HFFc6 (cell line): ENCODE data around the gene HIVEP3. TPM values are rescaled to one million over a fixed set of nuclear protein-coding genes. Genes with fewer than 3 reads are reported as not detected.

Experiments used
- DNase-seq: peaks from one replicate; pipeline ENCODE4 v3.0.0-alpha.2; 2018
- H3K27ac Mint-ChIP-seq: 2 replicates; pipeline ENCODE4 v1.8.0; 2020; ENCODE audit warnings: mild to moderate bottlenecking, mixed read lengths
- H3K27me3 Mint-ChIP-seq: 2 replicates; pipeline ENCODE4 v1.8.0; 2021; ENCODE audit warnings: mild to moderate bottlenecking, moderate library complexity, mixed read lengths; ENCODE audit not compliant: insufficient read depth
- H3K36me3 Mint-ChIP-seq: 2 replicates; pipeline ENCODE4 v1.8.0; 2021; ENCODE audit warnings: low read depth, mixed read lengths
- H3K4me1 Mint-ChIP-seq: 2 replicates; pipeline ENCODE4 v1.8.0; 2020; ENCODE audit warnings: low read depth, mixed read lengths
- H3K4me3 Mint-ChIP-seq: 2 replicates; pipeline ENCODE4 v1.8.0; 2020; ENCODE audit warnings: mild to moderate bottlenecking, moderate library complexity, mixed read lengths
- H3K9me3 Mint-ChIP-seq: 2 replicates; pipeline ENCODE4 v1.8.0; 2020; ENCODE audit warnings: mild to moderate bottlenecking, mixed read lengths
- CTCF ChIP-seq: fragments of 200-600 bp; sonication (generic); IDR thresholded peaks from 2 replicates; pipeline ENCODE4 v1.5.0; 2021; ENCODE audit warnings: antibody characterized with exemption, mild to moderate bottlenecking
- total RNA-seq, 6 experiments: library from RNA; stranded (reverse); fragmentation: NEBNext Ultra II Directional; extraction: Animal tissue kit (Norgen Biotek cat#: 25700); gene quantifications; 2 replicates in 1 of 6; 3 replicates in 5 of 6; pipeline ENCODE4 v1.2.3, GENCODE V29; 2021

Gene HIVEP3
- total RNA-seq, 6 experiments from 2014 or later, result 7.0 to 9.7 (median 7.9) TPM

- no peak overlapping the region for H3K27ac Mint-ChIP-seq
- H3K36me3 Mint-ChIP-seq, result no peaks in the 10 kb centered on the region
- TF ChIP-seq CTCF, result no peak
- peaks cover 26% of the 10 kb centered on the region for H3K4me1 Mint-ChIP-seq
- no peaks in the 10 kb centered on the region for H3K9me3 Mint-ChIP-seq
- H3K4me3 Mint-ChIP-seq, result no peak overlapping the region
- peaks cover 2% of the 10 kb centered on the region; the same call in 1 of the 2 replicates for H3K27me3 Mint-ChIP-seq
- no peak for DNase-seq
Observed at GRCh38 chr1:41648230-41648629, 270.5 kb downstream of the HIVEP3 start.

- peaks cover 26% of the 10 kb centered on the region for H3K4me1 Mint-ChIP-seq
Observed at GRCh38 chr1:41647221-41648135, 271.2 kb downstream of the HIVEP3 start.

GRCh38 chr1:41646186-41646585 is 272.5 kb downstream of the HIVEP3 start:
- peaks cover 18% of the 10 kb centered on the region for H3K4me1 Mint-ChIP-seq
- H3K36me3 Mint-ChIP-seq, result no peaks in the 10 kb centered on the region
- peaks cover 2% of the 10 kb centered on the region; the same call in 1 of the 2 replicates for H3K27me3 Mint-ChIP-seq
- no peak overlapping the region for H3K27ac Mint-ChIP-seq
- no peak for DNase-seq
- TF ChIP-seq CTCF, result no peak
- no peak overlapping the region for H3K4me3 Mint-ChIP-seq
- no peaks in the 10 kb centered on the region for H3K9me3 Mint-ChIP-seq

More at GRCh38 chr1:41647221-41648135, 271.2 kb downstream of the HIVEP3 start:
- DNase-seq, result no peak
- Mint-ChIP-seq H3K36me3 (no peaks in the 10 kb centered on the region), H3K4me3 (no peak overlapping the region), H3K27ac (no peak overlapping the region), H3K9me3 (no peaks in the 10 kb centered on the region), H3K27me3 (peaks cover 2% of the 10 kb centered on the region; the same call in 1 of the 2 replicates)
- TF ChIP-seq CTCF, result no peak

DNA sequence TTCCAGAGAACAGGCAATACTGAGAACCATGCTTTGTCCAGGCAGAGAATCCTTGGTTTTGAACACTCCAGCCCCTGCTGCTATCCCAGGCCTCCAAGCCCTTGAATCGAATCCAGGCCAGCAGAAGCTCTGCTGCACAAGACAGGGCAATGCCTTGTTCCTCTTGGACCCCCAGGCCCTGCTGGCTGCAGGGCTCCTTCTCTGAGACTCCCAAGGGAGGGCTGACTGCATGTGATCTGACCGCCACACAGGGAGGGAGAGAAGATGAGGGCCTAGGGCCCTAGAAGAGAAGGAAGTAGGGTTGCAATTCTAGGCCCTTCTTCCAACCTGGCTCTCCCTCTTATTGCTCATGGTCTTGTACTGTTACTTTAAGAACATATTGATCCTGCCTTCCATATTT is 273.7 kb downstream of the HIVEP3 start:
- H3K9me3 Mint-ChIP-seq, result no peaks in the 10 kb centered on the region
- no peaks in the 10 kb centered on the region for H3K36me3 Mint-ChIP-seq
- H3K4me3 Mint-ChIP-seq, result no peak overlapping the region
- H3K27me3 Mint-ChIP-seq, result peaks cover 2% of the 10 kb centered on the region; the same call in 1 of the 2 replicates
- DNase-seq, result no peak
- H3K27ac Mint-ChIP-seq, result no peak overlapping the region
- H3K4me1 Mint-ChIP-seq, result peaks cover 10% of the 10 kb centered on the region
- no peak for TF ChIP-seq CTCF

DNA sequence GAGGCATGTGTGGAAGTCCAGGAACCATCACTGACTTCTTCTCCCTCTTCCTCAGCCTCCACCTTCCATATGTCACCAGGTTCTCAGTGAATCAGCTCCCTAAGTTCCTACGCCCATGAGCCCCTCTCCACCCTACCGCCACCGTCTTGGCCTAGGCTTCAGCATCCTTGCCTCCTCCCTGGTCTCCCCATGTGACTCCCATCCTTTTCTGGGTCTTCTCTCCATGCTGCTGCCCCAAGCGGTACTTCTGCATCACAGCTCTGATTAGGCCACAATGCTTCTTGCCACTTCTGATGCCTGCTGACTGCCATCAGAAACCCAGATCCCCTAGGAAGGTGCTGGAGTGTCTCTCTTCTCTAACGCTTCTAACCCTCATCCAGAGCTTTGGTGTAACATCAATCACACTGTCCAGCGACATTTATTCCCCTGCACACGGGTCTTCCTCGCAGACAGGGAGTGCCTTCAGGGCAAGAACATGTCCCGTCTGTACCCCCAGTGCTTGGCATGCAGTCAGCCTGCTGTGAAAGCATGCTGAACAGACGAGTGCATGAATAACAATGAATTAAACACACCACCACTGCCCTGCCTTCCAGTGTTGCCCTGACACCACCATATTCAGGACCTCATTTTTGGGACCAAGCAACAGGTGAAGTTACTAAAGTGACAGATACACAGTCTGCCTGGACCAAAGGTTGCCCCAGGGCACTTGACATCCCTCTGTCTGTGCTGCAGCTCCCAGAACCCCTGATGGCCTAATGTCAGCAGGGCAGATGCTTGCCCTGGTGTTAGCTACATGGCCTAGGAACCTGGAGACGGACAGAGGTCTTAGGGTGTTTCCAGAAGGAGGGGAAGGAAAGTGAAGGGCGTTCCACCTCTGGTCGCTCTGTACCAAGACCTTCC is 275.6 kb downstream of the HIVEP3 start:
- no peak for TF ChIP-seq CTCF
- no peak for DNase-seq
- Mint-ChIP-seq H3K27me3 (peaks cover 2% of the 10 kb centered on the region; the same call in 1 of the 2 replicates), H3K4me1 (peaks cover 20% of the 10 kb centered on the region), H3K27ac (no peak overlapping the region), H3K36me3 (no peaks in the 10 kb centered on the region), H3K4me3 (no peak overlapping the region), H3K9me3 (no peaks in the 10 kb centered on the region)
